ENCODE measurements around the gene TCHP. TPM values are rescaled to one million over a fixed set of nuclear protein-coding genes. Genes with fewer than 3 reads are reported as not detected.
"Not testable (repeated sequence)": the region's sequence is repeated elsewhere in the genome, so short reads cannot be mapped to it uniquely, and the experiment has no call there.

Gene TCHP
- polyA plus RNA-seq, 1 donor, result 21.0 TPM

DNA sequence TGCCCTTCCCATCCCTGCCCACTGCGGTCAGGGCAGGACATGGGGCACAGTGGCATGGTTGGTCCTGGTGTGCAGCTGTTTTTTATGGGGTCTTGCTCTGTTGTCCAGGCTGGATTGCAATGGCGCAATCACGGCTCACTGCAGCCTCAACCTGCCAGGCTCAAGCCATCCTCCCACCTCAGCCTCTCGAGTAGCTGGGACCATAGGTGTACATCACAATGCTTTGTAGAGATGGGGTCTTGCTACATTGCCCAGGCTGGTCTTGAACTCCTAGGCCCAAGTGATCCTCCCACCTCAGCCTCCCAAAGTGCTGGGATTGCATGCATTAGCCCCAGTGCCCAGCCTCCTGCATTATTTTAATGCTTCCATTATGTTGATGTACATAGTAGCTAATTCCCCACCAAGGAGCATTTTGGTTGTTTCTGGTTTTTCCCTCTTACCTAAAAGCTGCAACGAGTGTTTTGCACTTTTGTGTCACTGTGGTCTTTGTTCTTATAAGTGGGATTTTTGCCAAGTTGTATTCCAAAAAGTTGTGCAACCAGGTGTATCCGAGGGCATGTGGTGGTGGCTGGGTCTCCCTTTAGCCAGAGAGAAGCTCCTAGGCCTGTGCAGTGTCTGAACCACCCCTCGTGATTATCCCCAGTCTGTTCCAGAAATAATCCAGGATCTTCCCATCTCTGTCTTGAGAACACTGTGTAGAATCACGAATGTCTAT, 10.3 kb downstream of the TCHP start:
- no peak for DNase-seq (ENCODE audit: low read depth)

DNA sequence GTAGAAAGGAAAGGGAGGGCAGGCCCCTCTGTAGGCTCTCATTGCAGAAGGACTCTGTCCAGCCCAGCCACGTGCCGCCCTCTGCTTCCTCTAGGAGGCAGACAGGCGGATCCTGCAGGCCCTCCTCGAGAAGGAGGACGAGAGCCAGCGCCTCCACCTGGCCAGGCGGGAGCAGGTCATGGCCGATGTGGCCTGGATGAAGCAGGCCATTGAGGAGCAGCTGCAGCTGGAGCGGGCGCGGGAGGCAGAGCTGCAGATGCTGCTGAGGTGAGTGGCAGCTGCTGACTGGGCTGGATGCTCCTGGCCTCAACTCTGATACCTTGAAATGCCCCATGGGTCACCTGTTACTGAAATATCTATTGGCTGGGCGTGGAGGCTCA, 10.9 kb downstream of the TCHP start:
- no peak for DNase-seq (ENCODE audit: low read depth)

DNA sequence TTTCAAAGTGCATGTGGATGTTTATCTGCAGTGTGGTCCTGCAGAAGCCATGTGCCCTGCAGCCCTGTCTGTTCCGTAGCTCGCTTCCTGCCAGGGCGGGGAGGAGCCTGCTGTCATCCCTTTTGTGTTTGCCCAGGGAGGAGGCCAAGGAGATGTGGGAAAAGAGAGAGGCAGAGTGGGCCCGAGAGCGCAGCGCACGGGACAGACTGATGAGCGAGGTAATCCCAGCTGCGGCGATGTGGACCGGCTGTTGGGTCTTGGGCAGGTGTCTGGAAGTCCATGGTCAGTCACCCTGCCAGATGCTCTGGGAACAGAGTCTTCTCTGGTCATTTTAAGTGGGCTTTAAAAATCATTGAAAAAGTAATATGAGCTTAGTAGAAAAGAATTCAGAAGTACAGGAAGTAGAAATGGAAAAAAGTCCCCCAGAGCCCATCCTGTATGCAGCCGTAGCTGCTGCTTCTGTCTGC, 12.8 kb downstream of the TCHP start:
- no peak for DNase-seq (ENCODE audit: low read depth)

- no peak for DNase-seq (ENCODE audit: low read depth)
Observed at GRCh38 chr12:109914461-109914860, 14.4 kb downstream of the TCHP start.

- DNase-seq (ENCODE audit: low read depth), result no peak
Observed at GRCh38 chr12:109915171-109916040, 15.3 kb downstream of the TCHP start.

GRCh38 chr12:109916045-109916444, 16.0 kb downstream of the TCHP start:
- no peak for DNase-seq (ENCODE audit: low read depth)

DNA sequence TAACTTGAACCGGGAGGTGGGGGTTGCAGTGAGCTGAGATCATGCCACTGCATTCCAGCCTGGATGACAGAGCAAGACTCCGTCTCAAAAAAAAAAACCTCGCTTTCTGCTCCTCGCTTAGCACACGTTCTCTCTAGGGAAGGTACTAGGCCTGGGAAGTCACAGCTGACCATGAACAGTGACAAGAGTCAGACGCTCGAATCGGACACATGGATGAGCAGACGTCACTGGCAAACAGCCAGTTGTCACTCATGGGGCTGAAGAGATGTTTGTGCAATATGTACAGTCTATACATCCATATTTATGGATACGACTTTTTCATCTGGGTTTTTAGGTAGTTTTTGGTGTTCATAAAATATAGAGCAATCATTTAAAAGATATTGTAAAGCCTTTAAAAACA, 19.4 kb downstream of the TCHP start:
- no peak for DNase-seq (ENCODE audit: low read depth)

DNA sequence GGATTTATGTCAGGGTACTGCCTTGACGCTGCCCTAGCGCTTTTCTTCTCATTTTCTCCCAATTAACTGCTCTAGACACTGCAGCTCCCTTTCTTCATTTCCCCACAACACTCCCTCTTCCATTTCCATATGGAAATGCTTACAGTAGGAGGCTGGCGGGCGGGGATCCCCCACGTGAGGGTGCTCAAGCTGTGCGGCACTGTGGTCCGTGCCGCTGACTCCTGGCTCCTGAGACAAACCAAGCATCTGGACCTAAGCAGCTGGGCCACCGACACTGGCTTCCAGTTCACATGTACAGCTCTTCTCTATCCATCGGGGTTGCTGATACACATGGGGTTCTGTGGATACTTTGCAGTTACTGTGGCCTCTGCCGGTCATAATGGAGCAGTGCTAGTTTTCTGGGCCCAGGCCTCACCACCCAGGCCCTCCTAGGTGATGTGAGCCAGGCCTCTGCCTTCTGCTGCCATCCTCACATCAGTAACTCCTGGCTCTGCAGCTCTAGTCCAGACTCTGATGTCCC, 20.2 kb downstream of the TCHP start:
- no peak for DNase-seq (ENCODE audit: low read depth)

DNA sequence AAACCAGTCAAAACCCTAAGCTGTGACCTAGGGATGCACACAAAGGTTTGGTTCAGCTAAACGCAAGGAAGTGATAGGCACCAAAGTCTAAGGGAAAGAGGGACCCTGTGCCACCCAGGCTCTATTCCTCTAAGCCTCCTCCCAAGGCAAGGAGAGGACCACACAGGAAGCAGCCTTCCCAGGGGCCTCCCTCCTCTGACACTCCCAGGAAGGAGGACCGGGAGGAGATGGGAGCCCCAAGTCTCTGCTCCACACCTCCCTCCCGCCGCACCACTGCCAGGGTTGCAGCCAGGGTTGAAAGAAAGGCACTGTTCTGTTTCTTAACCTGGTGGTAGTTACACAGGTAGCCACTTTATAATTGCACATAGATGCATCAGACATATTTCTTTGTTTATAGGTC, 21.9 kb downstream of the TCHP start:
- DNase-seq (ENCODE audit: low read depth), result no peak

GRCh38 chr12:109923038-109923437, 23.0 kb downstream of the TCHP start:
- no peak for DNase-seq (ENCODE audit: low read depth)

GRCh38 chr12:109923481-109924245, 23.6 kb downstream of the TCHP start:
- DNase-seq (ENCODE audit: low read depth), result no peak

GRCh38 chr12:109925185-109925840, 25.2 kb downstream of the TCHP start:
- no peak for DNase-seq (ENCODE audit: low read depth)

- no peak for DNase-seq (ENCODE audit: low read depth)
Observed at GRCh38 chr12:109926016-109926415, 25.9 kb downstream of the TCHP start.

GRCh38 chr12:109926488-109927210, 26.6 kb downstream of the TCHP start:
- DNase-seq (ENCODE audit: low read depth), result no peak

DNA sequence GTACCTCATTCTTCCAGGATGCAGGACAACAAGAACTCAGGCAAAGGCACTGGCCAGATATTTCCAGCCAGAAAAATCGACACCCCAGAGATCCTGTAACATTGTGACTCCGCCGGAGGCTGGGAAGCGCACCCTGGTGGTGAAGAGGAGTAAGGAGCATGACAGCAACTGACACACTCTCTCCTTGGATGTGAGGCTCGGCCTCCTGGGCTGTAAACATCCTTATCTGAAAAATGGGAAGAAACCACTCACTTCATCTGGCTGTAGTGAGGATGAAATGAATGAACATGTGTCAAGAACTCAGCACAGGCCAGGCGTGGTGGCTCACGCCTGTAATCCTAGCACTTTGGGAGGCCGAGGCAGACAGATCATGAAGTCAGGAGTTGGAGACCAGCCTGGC, 27.5 kb downstream of the TCHP start:
- no peak for DNase-seq (ENCODE audit: low read depth)

GRCh38 chr12:109928058-109928656, 28.1 kb downstream of the TCHP start:
- no peak for DNase-seq (ENCODE audit: low read depth)

GRCh38 chr12:109929326-109929725, 29.3 kb downstream of the TCHP start:
- DNase-seq (ENCODE audit: low read depth), result not testable (repeated sequence)

DNA sequence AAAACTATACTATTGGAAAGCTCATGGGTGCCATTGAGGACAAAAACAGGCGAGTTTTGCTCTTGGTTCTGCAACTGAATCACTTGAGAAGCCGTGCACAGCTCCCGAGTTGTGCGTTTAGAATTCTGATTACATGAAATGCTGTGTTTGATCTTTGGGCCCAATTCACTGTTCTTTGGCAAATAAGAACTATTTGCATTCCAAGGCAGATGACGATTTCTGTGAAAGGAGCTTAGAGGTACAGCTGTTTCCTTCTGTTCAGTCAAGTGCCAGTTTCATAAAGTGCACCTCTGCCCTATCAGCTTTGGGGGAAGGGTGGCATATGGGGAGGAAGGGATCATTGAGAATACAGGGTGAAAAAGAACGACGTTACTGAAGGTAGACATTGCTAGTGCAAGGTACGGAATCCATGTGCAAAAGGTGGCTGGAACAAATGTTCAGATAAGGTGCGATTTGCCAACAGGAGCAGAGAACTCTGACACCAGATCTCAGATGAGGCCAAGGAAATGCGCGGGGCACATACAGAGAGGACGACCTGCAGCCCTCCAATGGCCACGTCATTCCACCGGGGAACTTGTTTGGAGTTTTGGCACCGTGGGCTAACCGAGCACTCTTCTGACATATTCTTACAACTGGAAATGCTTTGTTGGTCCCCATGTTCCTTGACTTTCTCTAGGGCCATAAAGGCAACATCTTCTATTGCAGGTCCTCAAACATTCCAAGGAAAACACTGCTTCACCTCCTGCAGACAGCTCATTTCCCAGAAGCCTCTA, 30.1 kb downstream of the TCHP start:
- no peak for DNase-seq (ENCODE audit: low read depth)

- DNase-seq (ENCODE audit: low read depth), result no peak
Observed at GRCh38 chr12:109931143-109931542, 31.1 kb downstream of the TCHP start.

Data from forelimb muscle (tissue), 1 donor.